GM18867 (cell line): ENCODE measurements around the gene RGS17.
"Not testable (repeated sequence)": the region's sequence is repeated elsewhere in the genome, so short reads cannot be mapped to it uniquely, and the experiment has no call there.

Source experiments
- ATAC-seq: cut with Tn5 transposase; IDR thresholded peaks from one replicate; pipeline ENCODE4 v1.9.1; 2021; ENCODE audit warnings: mild to moderate bottlenecking, moderate library complexity; ENCODE audit not compliant: unreplicated experiment

The RGS17 gene, protein sequence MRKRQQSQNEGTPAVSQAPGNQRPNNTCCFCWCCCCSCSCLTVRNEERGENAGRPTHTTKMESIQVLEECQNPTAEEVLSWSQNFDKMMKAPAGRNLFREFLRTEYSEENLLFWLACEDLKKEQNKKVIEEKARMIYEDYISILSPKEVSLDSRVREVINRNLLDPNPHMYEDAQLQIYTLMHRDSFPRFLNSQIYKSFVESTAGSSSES

GRCh38 chr6:153131037-153131981 is at the start of gene RGS17:
Gene RGS17 (minus strand): TSS chr6:153131282. CDS start chr6:153044018, 87,264 bp downstream.
- ATAC-seq = peak; percentile 43

GRCh38 chr6:153172815-153173214 is 41.7 kb upstream of the RGS17 start:
- no peak for ATAC-seq

GRCh38 chr6:153170511-153170910 is 39.4 kb upstream of the RGS17 start:
- ATAC-seq = no peak

GRCh38 chr6:153167907-153168306 is 36.8 kb upstream of the RGS17 start:
- ATAC-seq = no peak

GRCh38 chr6:153167061-153167891 is 36.2 kb upstream of the RGS17 start:
- ATAC-seq = no peak

DNA sequence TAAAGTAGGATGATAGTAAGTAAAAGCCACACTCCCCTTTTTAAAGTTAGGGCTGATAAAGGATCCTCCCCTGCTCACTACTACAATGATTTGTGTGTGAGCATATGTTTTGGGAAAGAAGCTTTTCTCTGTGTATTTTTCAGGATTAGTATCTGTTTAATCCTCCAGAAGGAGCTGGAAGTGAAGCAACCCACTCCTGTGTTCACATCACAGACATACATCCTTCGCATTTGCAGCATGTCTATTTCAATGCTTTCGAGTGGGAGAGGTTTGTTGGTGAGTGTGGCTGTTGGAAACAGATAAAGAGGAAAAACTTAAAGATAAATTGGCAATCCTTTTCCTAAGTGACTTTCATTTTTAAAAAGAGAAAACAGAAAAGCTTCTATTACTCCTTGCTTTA is 31.6 kb upstream of the RGS17 start:
- ATAC-seq = no peak

DNA sequence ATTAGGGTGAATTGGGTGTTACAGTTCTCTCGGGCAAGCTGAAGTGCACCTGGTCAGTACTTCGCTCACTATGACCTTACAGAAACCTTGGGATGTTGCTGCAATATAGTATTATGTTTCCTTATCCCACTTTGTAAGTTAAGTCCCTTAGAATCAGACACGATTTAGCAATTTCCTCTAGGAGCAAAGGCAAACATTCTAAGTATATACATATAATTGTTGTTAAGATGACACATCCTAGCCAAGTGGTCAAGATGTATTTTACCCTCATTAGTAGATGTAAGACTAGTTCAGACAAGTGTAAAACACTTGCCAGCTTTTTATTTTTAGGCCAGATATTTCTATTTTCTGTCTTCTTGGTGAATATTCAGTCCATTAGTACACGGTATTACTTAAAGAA is 31.1 kb upstream of the RGS17 start:
- ATAC-seq = no peak

- no peak for ATAC-seq
Measured at GRCh38 chr6:153160221-153160620, 29.1 kb upstream of the RGS17 start.

- no peak for ATAC-seq
Measured at GRCh38 chr6:153150752-153151440, 19.8 kb upstream of the RGS17 start.

GRCh38 chr6:153150371-153150751 is 19.3 kb upstream of the RGS17 start:
- no peak for ATAC-seq

GRCh38 chr6:153149891-153150290 is 18.8 kb upstream of the RGS17 start:
- no peak for ATAC-seq

DNA sequence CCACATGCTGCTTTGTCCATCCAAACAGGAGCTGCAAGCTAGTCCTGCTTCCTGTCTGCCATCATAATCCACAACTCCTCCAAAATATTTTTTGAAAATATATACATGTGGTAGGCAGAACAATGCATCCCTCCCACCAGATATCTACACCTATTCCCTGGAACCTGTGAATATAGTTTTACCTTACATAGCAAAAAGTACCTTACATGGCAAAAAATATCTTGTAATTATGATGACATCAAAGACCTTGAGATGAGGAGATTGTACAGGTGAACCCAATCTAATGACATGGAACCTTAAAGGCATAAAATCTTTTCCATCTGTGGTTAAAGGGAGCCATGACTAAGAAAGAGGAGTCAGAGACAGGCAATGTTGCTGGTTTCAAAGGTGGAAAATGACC is 15.3 kb upstream of the RGS17 start:
- ATAC-seq = no peak

- ATAC-seq = no peak
Measured at GRCh38 chr6:153145591-153145990, 14.5 kb upstream of the RGS17 start.

DNA sequence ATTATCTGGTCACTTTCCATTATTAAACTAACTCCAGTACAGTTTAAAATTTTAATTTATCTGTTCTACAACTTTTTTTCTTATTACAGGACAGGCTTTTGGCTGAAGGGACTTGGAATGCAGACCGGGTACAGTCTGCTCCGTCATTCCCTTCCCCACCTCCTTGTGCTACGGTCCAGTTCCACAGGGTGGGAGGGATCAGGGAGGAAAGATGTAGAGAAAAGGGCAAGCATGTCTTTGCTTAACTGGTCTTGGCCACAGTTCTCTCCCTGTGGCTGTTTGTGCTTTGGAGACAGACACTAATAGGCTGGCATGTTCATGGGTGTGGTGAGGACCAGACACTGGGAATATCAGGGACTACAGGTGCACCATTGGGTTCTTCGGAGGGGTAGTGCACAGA is 12.1 kb upstream of the RGS17 start:
- no peak for ATAC-seq

- ATAC-seq = no peak
Measured at GRCh38 chr6:153140299-153140698, 9.2 kb upstream of the RGS17 start.

GRCh38 chr6:153138930-153139329 is 7.8 kb upstream of the RGS17 start:
- no peak for ATAC-seq

- no peak for ATAC-seq
Measured at GRCh38 chr6:153135681-153136080, 4.6 kb upstream of the RGS17 start.

DNA sequence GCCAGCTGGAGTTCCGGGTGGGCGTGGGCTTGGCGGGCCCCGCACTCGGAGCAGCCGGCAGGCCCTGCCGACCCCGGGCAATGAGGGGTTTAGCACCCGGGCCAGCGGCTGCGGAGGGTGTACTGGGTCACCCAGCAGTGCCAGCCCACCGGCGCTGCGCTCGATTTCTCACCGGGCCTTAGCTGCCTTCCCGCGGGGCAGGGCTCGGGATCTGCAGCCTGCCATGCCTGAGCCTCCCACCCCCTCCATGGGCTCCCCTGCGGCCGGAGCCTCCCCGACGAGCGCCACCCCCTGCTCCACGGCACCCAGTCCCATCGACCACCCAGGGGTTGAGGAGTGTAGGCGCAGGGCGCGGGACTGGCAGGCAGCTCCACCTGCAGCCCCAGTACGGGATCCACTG is 2.6 kb upstream of the RGS17 start:
- ATAC-seq = not testable (repeated sequence)

DNA sequence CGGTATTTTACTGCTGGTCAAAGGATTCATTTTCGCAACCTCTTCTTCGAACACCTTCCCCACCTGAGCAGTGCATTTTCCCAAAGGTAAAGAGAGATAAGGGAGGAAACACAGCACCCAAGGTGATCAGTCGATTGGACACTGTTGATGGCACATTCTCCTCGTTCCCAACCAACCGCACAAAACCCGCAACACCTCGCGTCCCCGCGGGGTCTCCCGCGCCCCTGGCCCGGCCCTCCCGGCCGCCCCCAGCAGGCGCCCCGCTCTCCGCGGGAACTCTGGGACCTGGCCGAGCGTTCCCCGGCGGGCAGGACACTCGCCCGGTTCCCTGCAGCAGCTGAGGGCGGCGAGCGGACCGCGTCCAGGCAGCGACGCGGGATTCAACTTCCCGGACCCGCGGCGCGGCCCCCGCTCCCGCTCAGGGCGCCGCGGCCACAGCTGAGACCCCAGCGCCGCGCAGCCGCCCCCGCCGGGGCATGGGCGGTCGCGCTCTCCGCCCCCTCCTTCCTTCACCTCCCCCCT is 506 bp downstream of the RGS17 start:
- peak; percentile 12 for ATAC-seq

DNA sequence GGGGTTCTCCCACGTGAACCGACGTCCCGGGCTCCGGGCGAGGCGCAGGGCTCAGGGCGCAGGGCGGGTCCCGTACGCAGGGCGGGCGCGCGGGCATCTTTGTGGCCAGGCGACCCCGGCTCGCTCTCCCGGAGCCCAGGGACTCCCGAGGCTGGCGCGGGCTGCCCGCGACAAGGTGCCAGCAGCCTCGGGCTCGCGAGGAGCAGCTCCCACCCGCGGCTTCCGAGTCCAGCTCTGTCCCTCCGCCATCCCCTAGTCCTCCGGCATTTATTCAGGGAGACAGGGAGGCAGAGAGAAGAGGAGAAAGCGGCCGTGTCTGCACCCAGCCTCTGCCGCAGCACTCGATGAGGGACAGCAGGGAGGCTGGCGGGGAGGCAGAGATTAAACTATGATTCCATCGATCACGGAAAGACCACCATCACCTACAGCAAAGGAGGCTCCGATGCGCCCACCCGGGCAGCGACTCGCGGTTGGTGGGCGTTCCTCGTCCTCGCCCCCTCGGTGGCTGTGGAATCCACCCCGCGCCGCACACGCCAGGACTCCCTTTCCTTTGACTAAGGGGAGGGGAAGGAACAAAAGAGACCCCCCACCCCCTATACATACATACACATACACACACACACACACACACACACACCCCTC is 1.1 kb downstream of the RGS17 start:
- ATAC-seq = no peak
